AG09319 (cell line): ENCODE results near the gene S100A10.

Source experiments
- DNase-seq: peaks from one replicate; pipeline ENCODE4 v3.0.0-alpha.2; 2010; ENCODE audit warnings: low read depth; ENCODE audit errors: extremely low read depth
- CTCF ChIP-seq: IDR thresholded peaks from 2 replicates; pipeline ENCODE4 v1.5.1; 2011; ENCODE audit warnings: low read depth, mild to moderate bottlenecking, inconsistent platforms, low read length, moderate library complexity

S100A10 gene

GRCh38 chr1:151977662-151978230 lies 15.9 kb downstream of the S100A10 start:
- no peak for DNase-seq
- no peak for TF ChIP-seq CTCF

- TF ChIP-seq CTCF: no peak
- DNase-seq: no peak
These were observed 16.8 kb downstream of the S100A10 start for GRCh38 chr1:151976858-151977257.

- no peak for TF ChIP-seq CTCF
- DNase-seq: no peak
These were observed 17.7 kb downstream of the S100A10 start for GRCh38 chr1:151976015-151976343.

DNA sequence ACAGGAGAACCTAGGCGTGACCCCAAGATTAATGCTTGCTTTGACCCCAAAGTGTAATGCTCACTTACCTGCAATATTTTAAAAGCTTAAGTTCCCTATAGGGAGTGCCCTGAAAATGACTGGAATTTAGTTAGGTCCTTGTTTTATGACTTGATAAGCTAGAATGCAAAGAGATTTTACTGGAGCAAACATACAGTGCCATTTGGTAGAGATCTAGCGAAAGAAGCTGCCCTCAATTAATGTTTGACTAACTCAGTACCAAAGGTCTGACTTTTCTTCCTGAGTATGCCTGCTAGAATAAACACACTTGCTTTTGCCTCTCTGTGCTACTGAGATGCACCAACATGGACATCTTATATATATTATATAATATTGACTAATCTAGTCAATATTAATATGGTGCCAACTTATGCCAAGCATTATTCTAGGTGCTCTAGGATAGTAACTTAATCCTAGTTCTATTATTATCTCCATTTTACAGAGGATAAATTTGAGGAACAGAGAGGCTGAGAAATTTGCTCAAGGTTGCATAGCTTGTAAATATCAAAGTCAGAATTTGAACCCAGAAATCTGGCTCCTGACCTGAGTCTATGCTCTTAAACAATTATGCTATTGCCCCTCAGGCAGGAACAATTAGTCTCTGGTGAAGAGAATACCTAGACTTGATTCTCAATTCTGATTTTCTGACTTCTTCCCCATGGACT lies 18.2 kb downstream of the S100A10 start:
- no peak for DNase-seq
- no peak for TF ChIP-seq CTCF

DNA sequence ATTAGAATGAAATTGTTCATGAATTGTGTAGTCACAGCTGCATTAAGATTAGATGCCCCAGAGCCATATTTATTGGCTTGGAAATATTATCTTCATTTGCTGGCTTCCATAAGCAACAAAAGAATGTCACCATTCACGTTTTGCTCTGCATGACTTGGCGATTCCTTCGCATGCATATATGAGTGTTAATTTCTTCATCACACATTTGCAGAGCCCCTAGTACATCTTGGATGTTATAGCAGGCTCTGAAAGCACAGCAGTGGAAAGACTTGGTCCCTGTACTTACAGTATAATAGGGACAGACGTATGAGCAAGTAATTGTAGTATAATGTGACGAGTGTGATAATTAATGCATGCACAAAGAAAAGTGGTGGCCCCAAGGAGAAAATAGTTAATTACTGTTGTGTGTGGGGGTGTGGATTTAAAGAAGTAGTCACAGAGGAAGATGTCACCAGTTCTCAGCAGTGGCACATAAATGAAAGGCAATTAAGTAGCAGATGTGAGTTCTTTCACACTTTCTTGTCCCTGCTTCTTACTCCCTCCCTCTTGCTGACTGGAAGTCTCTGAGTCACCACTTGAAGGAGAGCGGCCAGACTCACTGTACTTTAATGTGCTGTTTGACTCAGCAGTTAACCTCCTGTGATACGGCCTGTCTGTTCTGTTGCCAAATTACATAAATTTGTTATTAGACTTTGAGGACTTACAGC lies 21.0 kb downstream of the S100A10 start:
- TF ChIP-seq CTCF: no peak
- no peak for DNase-seq

DNA sequence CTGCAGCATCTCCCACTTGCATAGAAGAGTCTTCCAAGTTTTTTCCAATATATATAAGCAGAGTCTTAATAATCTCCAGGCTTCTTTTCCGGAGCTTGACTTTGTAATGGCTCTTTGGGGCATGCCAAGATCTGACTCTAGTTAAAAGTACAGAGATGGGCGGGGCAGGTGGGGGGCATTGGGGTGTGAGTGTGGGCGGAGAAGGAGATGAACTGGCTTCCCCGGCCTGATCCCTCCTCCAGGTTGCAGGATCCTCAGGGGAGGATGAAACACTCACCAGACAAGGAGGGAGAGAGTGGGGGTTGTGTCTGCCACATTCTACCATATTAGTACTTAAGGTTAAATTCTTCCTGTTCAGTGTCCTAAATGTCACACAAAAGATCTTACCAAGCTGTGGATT lies 23.0 kb downstream of the S100A10 start:
- TF ChIP-seq CTCF: no peak
- DNase-seq: no peak

DNA sequence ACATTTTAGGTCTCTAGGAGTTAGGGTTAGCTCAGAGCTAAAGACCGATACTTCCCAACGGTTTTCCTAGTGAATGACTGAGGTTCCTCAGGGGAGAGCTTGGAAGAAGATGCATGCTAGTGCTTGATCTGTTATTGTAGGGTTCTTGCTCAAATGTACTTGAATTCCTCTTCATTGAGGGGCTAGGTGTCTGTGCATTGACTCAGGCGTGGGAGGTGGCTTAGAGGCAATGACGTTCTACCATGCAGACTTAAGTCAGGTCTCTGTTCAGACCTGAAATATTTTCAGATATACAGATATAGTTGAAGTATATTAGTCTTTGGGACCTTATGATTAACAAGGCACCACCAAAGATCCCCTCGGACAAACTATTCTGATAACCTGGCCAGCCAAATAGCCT lies 23.5 kb downstream of the S100A10 start:
- no peak for TF ChIP-seq CTCF
- DNase-seq: no peak
